Stimulated activated CD8-positive, alpha-beta memory T cell treated with anti-CD3 and anti-CD28 coated beads, Interleukin-12 subunit alpha, Interleukin-12 subunit beta, amount 100 ng/mL, for 4 hours (primary cell): ENCODE measurements around the gene HEY2.
"Not testable (repeated sequence)": the region's sequence is repeated elsewhere in the genome, so short reads cannot be mapped to it uniquely, and the experiment has no call there.

ENCODE experiments used
- DNase-seq: peaks from one replicate; pipeline ENCODE4 v3.0.0-alpha.2; 2020; ENCODE audit warnings: low read depth

The HEY2 gene

GRCh38 chr6:125773387-125774341, 24.2 kb downstream of the HEY2 start:
- DNase-seq = no peak

- not testable (repeated sequence) for DNase-seq
Observed at GRCh38 chr6:125776107-125776826, 26.8 kb downstream of the HEY2 start.

- peak; percentile 74 for DNase-seq
Observed at GRCh38 chr6:125779924-125780539, 30.6 kb downstream of the HEY2 start.

- peak; percentile 47 for DNase-seq
Observed at GRCh38 chr6:125780540-125781313, 31.3 kb downstream of the HEY2 start.

GRCh38 chr6:125781314-125781868, 32.0 kb downstream of the HEY2 start:
- DNase-seq = no peak

GRCh38 chr6:125784365-125784764, 34.9 kb downstream of the HEY2 start:
- no peak for DNase-seq

GRCh38 chr6:125787791-125788190, 38.4 kb downstream of the HEY2 start:
- DNase-seq = no peak

GRCh38 chr6:125789167-125789566, 39.7 kb downstream of the HEY2 start:
- no peak for DNase-seq

GRCh38 chr6:125789576-125790357, 40.3 kb downstream of the HEY2 start:
- DNase-seq = peak; percentile 11

- DNase-seq = peak; percentile 65
Observed at GRCh38 chr6:125790358-125791150, 41.1 kb downstream of the HEY2 start, which contains the start of gene NCOA7. TSS of gene NCOA7 (plus strand) at chr6:125790960. CDS start at chr6:125815355, 24,395 bp downstream.

- no peak for DNase-seq
Observed at GRCh38 chr6:125791151-125791819, 41.9 kb downstream of the HEY2 start.

- no peak for DNase-seq
Observed at GRCh38 chr6:125791820-125792165, 42.4 kb downstream of the HEY2 start.

GRCh38 chr6:125792172-125792571, 42.7 kb downstream of the HEY2 start:
- no peak for DNase-seq

GRCh38 chr6:125792680-125793079, 43.2 kb downstream of the HEY2 start:
- no peak for DNase-seq

GRCh38 chr6:125793280-125793679, 43.8 kb downstream of the HEY2 start:
- DNase-seq = no peak

- DNase-seq = no peak
Observed at GRCh38 chr6:125793863-125794262, 44.4 kb downstream of the HEY2 start.

GRCh38 chr6:125794342-125795137, 45.1 kb downstream of the HEY2 start:
- DNase-seq = no peak

- no peak for DNase-seq
Observed at GRCh38 chr6:125795301-125795700, 45.9 kb downstream of the HEY2 start.
